WTC11 (cell line): Measurements from ENCODE around the gene ZEB2. TPM values are rescaled to one million over a fixed set of nuclear protein-coding genes. Genes with fewer than 3 reads are reported as not detected.

Source experiments
- ATAC-seq: fragments of 200-7000 bp; cut with Tn5 transposase; 2 replicates; pipeline ENCODE4 v1.10.0; 2021; ENCODE audit warnings: mild to moderate bottlenecking, moderate library complexity
- CTCF ChIA-PET: fragments of 300-600 bp; sonication (Branson Sonifier 250); formaldehyde crosslinking; loops from one replicate; lab custom pipeline; 2021; ENCODE audit warnings: antibody characterized with exemption; lab: Charles Lee
- POLR2A ChIA-PET: fragments of 350-600 bp; sonication (Branson Sonifier 250); formaldehyde crosslinking; loops from one replicate; lab custom pipeline; 2021; ENCODE audit warnings: antibody characterized with exemption; lab: Charles Lee
- DNase-seq: peaks from one replicate; pipeline ENCODE4 v3.0.0; 2021; ENCODE audit warnings: low spot score
- H3K27ac Mint-ChIP-seq: 2 replicates; pipeline ENCODE4 v1.8.0; 2021; ENCODE audit warnings: mixed read lengths
- H3K27me3 Mint-ChIP-seq: 2 replicates; pipeline ENCODE4 v1.8.0; 2021; ENCODE audit warnings: low read depth, mild to moderate bottlenecking, moderate library complexity, mixed read lengths
- H3K36me3 Mint-ChIP-seq: 2 replicates; pipeline ENCODE4 v1.8.0; 2021; ENCODE audit warnings: mixed read lengths
- H3K4me1 Mint-ChIP-seq: 2 replicates; pipeline ENCODE4 v1.8.0; 2022; ENCODE audit warnings: mixed read lengths
- H3K4me3 Mint-ChIP-seq: 2 replicates; pipeline ENCODE4 v1.8.0; 2021; ENCODE audit warnings: mild to moderate bottlenecking, moderate library complexity, mixed read lengths
- H3K9me3 Mint-ChIP-seq: 2 replicates; pipeline ENCODE4 v1.8.0; 2021; ENCODE audit warnings: mixed read lengths
- ARID4B ChIP-seq: sonication (generic); formaldehyde crosslinking; IDR thresholded peaks from 2 replicates; pipeline ENCODE4 v1.8.0; 2023; ENCODE audit warnings: missing genetic modification reagents, mild to moderate bottlenecking, borderline replicate concordance
- ATF3 ChIP-seq: sonication (generic); formaldehyde crosslinking; conservative IDR thresholded peaks from 2 replicates; pipeline ENCODE4 v1.8.1; 2022; ENCODE audit warnings: mild to moderate bottlenecking, missing genetic modification reagents
- CTCF ChIP-seq: fragments of 200-600 bp; IDR thresholded peaks from 2 replicates; pipeline ENCODE4 v1.8.0; 2022; ENCODE audit warnings: antibody characterized with exemption
- IRF2 ChIP-seq: sonication (generic); formaldehyde crosslinking; IDR thresholded peaks from 2 replicates; pipeline ENCODE4 v1.8.0; 2022; ENCODE audit warnings: low read depth, missing genetic modification reagents, borderline replicate concordance
- NFE2L1 ChIP-seq: sonication (generic); formaldehyde crosslinking; IDR thresholded peaks from 2 replicates; pipeline ENCODE4 v1.8.1; 2023; ENCODE audit warnings: missing genetic modification reagents
- NR2C2 ChIP-seq: sonication (generic); formaldehyde crosslinking; IDR thresholded peaks from 2 replicates; pipeline ENCODE4 v1.8.0; 2022; ENCODE audit warnings: mild to moderate bottlenecking, missing genetic modification reagents
- NR3C1 ChIP-seq: sonication (generic); formaldehyde crosslinking; conservative IDR thresholded peaks from 2 replicates; pipeline ENCODE4 v1.8.1; 2023; ENCODE audit warnings: low read depth, mild to moderate bottlenecking, missing genetic modification reagents
- TCF7 ChIP-seq: sonication (generic); formaldehyde crosslinking; IDR thresholded peaks from 2 replicates; pipeline ENCODE4 v1.8.0; 2022; ENCODE audit warnings: mild to moderate bottlenecking, low read depth, missing genetic modification reagents, moderate library complexity
- TEAD4 ChIP-seq: sonication (generic); formaldehyde crosslinking; IDR thresholded peaks from 2 replicates; pipeline ENCODE4 v1.8.0; 2022; ENCODE audit warnings: mild to moderate bottlenecking, missing genetic modification reagents
- ZNF219 ChIP-seq: sonication (generic); formaldehyde crosslinking; IDR thresholded peaks from 2 replicates; pipeline ENCODE4 v1.8.0; 2023; ENCODE audit warnings: missing genetic modification reagents, mild to moderate bottlenecking, borderline replicate concordance
- total RNA-seq: library from RNA; stranded (reverse); gene quantifications from 3 replicates; pipeline ENCODE4 v1.2.3, GENCODE V29; 2021
- TF ChIP-seq, protein P1 (sequence below): sonication (generic); formaldehyde crosslinking; IDR thresholded peaks from 2 replicates; pipeline ENCODE4 v1.8.1; 2023; ENCODE audit warnings: mild to moderate bottlenecking, missing genetic modification reagents
- TF ChIP-seq, protein P2 (sequence below): fragments of 250-450 bp; sonication (Bioruptor Pico); IDR thresholded peaks from 2 replicates; pipeline ENCODE4 v2.1.2; 2022; ENCODE audit warnings: mild to moderate bottlenecking, moderate library complexity
- TF ChIP-seq, protein P3 (sequence below): sonication (generic); formaldehyde crosslinking; IDR thresholded peaks from 2 replicates; pipeline ENCODE4 v1.8.1; 2022; ENCODE audit warnings: low read depth, mild to moderate bottlenecking, moderate library complexity, missing genetic modification reagents, borderline replicate concordance

ZEB2 gene
- total RNA-seq, 1 experiment from 2014 or later = 0.42 TPM

DNA sequence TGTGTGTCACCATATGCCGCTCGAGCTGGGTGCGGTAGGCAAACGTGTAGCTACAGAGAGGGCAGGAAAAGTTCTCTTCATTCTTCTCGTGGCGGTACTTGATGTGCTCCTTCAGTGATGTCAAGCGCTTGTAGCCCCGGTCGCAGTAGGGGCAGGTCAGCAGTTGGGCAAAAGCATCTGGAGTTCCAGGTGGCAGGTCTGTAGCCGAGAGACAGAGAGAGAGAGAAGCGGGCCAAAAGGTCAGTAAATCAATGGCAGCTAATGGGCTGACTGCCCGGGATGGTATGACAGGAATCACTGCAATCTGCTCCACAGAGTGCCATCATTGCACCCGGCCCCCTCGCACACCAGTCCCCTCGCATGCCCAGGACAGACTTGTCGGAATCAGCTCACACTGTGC lies 116.0 kb downstream of the ZEB2 start:
- Mint-ChIP-seq H3K27ac (no peak overlapping the region), H3K4me1 (peaks cover 36% of the 10 kb centered on the region), H3K36me3 (no peaks in the 10 kb centered on the region), H3K9me3 (peaks cover 3% of the 10 kb centered on the region), H3K27me3 (no peaks in the 10 kb centered on the region; the same call in 1 of the 2 replicates), H3K4me3 (no peak overlapping the region)
- POLR2A ChIA-PET = no interaction called here
- TF ChIP-seq ZNF219 (CRISPR knock-in tag) (no peak), IRF2 (CRISPR knock-in tag) (no peak), TEAD4 (CRISPR knock-in tag) (no peak), ATF3 (CRISPR knock-in tag) (no peak), NR3C1 (no peak), NR2C2 (CRISPR knock-in tag) (no peak), NFE2L1 (CRISPR knock-in tag) (no peak), CTCF (no peak), TCF7 (no peak)
- TF ChIP-seq, protein P1, sequence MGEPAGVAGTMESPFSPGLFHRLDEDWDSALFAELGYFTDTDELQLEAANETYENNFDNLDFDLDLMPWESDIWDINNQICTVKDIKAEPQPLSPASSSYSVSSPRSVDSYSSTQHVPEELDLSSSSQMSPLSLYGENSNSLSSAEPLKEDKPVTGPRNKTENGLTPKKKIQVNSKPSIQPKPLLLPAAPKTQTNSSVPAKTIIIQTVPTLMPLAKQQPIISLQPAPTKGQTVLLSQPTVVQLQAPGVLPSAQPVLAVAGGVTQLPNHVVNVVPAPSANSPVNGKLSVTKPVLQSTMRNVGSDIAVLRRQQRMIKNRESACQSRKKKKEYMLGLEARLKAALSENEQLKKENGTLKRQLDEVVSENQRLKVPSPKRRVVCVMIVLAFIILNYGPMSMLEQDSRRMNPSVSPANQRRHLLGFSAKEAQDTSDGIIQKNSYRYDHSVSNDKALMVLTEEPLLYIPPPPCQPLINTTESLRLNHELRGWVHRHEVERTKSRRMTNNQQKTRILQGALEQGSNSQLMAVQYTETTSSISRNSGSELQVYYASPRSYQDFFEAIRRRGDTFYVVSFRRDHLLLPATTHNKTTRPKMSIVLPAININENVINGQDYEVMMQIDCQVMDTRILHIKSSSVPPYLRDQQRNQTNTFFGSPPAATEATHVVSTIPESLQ (CRISPR knock-in tag) = no peak
- TF ChIP-seq, protein P2, sequence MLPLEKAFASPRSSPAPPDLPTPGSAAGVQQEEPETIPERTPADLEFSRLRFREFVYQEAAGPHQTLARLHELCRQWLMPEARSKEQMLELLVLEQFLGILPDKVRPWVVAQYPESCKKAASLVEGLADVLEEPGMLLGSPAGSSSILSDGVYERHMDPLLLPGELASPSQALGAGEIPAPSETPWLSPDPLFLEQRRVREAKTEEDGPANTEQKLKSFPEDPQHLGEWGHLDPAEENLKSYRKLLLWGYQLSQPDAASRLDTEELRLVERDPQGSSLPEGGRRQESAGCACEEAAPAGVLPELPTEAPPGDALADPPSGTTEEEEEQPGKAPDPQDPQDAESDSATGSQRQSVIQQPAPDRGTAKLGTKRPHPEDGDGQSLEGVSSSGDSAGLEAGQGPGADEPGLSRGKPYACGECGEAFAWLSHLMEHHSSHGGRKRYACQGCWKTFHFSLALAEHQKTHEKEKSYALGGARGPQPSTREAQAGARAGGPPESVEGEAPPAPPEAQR (CRISPR knock-in tag) = no peak
- DNase-seq (no peak), ATAC-seq (no peak)
- CTCF ChIA-PET = no interaction called here

DNA sequence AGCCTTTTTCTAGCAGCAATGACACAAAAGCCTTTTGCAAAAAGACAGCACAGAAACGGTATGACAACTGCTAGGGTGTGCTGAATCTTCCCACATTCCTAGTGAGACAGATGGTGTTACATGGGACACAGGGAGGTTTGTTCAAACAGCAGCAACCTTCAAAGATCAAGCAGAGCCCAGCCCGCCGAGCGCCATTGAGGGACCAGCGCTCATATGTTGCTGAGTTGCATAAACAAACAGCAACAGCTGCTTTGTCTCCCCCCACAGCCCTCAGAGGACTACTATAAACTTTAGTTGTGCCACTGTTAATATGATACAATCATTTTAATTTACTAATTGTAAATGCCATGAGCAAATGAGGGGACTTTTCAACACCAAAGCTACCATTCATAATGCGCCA lies 117.7 kb downstream of the ZEB2 start:
- Mint-ChIP-seq H3K4me1 (peaks cover 27% of the 10 kb centered on the region), H3K27ac (no peak overlapping the region), H3K9me3 (peaks cover 6% of the 10 kb centered on the region), H3K4me3 (no peak overlapping the region), H3K36me3 (no peaks in the 10 kb centered on the region)
- POLR2A ChIA-PET = no interaction called here
- TF ChIP-seq, protein P3, sequence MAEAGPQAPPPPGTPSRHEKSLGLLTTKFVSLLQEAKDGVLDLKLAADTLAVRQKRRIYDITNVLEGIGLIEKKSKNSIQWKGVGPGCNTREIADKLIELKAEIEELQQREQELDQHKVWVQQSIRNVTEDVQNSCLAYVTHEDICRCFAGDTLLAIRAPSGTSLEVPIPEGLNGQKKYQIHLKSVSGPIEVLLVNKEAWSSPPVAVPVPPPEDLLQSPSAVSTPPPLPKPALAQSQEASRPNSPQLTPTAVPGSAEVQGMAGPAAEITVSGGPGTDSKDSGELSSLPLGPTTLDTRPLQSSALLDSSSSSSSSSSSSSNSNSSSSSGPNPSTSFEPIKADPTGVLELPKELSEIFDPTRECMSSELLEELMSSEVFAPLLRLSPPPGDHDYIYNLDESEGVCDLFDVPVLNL (CRISPR knock-in tag) = no peak
- no peak for TF ChIP-seq ARID4B (CRISPR knock-in tag)
- TF ChIP-seq, all 79 proteins: peak for 0
- CTCF ChIA-PET = interaction anchor here (0.6 kb wide), 1 partner anchor 256 kb away, joined by 3 read pairs; no protein-coding TSS in a partner anchor
- DNase-seq (no peak), ATAC-seq (peak; percentile 44)
- no peaks in the 10 kb centered on the region; the same call in 1 of the 2 replicates for H3K27me3 Mint-ChIP-seq
